ENCODE data around the gene GAPDH. TPM values are rescaled to one million over a fixed set of nuclear protein-coding genes. Genes with fewer than 3 reads are reported as not detected.

GAPDH gene
- total RNA-seq, 1 donor from 2014 or later, result 2,078 TPM

GRCh38 chr12:6541371-6542165, 7.3 kb downstream of the GAPDH start:
- no peaks in the 10 kb centered on the region for H3K27me3 Mint-ChIP-seq (ENCODE audit: low read depth)
- no peak for DNase-seq (ENCODE audit: low spot score in 2 of 2, unreplicated experiment in 2 of 2)
- peak overlapping the region; percentile 80 for H3K27ac Mint-ChIP-seq
- TF ChIP-seq, protein P1, sequence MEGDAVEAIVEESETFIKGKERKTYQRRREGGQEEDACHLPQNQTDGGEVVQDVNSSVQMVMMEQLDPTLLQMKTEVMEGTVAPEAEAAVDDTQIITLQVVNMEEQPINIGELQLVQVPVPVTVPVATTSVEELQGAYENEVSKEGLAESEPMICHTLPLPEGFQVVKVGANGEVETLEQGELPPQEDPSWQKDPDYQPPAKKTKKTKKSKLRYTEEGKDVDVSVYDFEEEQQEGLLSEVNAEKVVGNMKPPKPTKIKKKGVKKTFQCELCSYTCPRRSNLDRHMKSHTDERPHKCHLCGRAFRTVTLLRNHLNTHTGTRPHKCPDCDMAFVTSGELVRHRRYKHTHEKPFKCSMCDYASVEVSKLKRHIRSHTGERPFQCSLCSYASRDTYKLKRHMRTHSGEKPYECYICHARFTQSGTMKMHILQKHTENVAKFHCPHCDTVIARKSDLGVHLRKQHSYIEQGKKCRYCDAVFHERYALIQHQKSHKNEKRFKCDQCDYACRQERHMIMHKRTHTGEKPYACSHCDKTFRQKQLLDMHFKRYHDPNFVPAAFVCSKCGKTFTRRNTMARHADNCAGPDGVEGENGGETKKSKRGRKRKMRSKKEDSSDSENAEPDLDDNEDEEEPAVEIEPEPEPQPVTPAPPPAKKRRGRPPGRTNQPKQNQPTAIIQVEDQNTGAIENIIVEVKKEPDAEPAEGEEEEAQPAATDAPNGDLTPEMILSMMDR (IDR thresholded peaks at IDR 0.05; ENCODE audit: unreplicated experiment), result no peak
- no peak overlapping the region for H3K4me3 Mint-ChIP-seq
- H3K36me3 Mint-ChIP-seq, result peaks cover 15% of the 10 kb centered on the region
- peaks cover 37% of the 10 kb centered on the region for H3K4me1 Mint-ChIP-seq
- H3K9me3 Mint-ChIP-seq, result no peaks in the 10 kb centered on the region

- no peak for DNase-seq (ENCODE audit: low spot score in 2 of 2, unreplicated experiment in 2 of 2)
These were observed 8.1 kb downstream of the GAPDH start for GRCh38 chr12:6542209-6543009.

DNA sequence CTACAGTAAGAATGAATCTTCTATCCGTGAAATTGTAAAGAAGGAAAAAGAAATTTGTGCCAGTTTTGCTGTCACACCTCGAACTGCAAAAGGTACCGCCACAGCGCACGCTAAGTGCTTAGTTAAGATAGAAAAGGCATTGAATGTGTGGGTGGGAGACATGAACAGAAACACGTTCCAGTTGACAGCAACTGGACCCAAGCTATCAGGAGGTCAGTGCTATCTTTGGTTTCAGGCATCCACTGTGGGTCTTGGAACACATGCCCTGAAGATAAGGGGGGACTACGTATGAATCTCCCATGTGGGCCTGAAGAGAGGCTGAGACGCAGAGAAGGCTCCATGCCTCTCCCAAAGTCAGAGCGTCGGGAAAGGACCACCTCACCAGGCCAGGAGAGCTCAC, 11.7 kb downstream of the GAPDH start:
- Mint-ChIP-seq H3K27me3 (ENCODE audit: low read depth) (no peaks in the 10 kb centered on the region), H3K36me3 (peaks cover 6% of the 10 kb centered on the region), H3K4me3 (no peak overlapping the region), H3K9me3 (no peaks in the 10 kb centered on the region), H3K4me1 (peaks cover 24% of the 10 kb centered on the region), H3K27ac (no peak overlapping the region)
- no peak for DNase-seq (ENCODE audit: low spot score in 2 of 2, unreplicated experiment in 2 of 2)
- TF ChIP-seq, protein P1 (IDR thresholded peaks at IDR 0.05; ENCODE audit: unreplicated experiment), result no peak

More at GRCh38 chr12:6542209-6543009, 8.1 kb downstream of the GAPDH start:
- H3K27me3 Mint-ChIP-seq (ENCODE audit: low read depth), result no peaks in the 10 kb centered on the region
- peaks cover 14% of the 10 kb centered on the region for H3K36me3 Mint-ChIP-seq
- peaks cover 31% of the 10 kb centered on the region for H3K4me1 Mint-ChIP-seq
- TF ChIP-seq, protein P1 (IDR thresholded peaks at IDR 0.05; ENCODE audit: unreplicated experiment), result no peak
- H3K4me3 Mint-ChIP-seq, result no peak overlapping the region
- peak overlapping the region; percentile 80 for H3K27ac Mint-ChIP-seq
- no peaks in the 10 kb centered on the region for H3K9me3 Mint-ChIP-seq

- H3K27ac Mint-ChIP-seq, result peak overlapping the region; percentile 90
These were observed 13.2 kb downstream of the GAPDH start for GRCh38 chr12:6547566-6547965.

DNA sequence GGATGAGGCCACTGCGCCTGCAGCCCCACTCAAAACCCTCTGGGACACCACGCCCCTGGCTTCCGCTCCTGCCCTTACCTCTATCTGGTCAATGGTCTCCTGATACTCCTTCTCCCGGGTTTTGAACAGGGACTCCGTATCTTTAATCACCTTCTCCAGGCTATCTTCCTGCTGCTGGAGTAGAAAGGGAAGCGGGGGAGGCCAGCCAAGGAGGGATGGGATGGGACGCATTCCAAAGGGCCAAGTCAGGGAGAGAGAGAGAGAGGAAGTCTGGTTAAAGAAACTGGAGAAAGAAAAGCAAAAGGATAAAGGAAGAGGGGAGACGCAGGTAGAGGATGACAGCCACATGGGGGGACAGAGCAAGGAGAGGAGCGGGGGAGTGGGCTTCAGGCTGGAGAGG, 13.7 kb downstream of the GAPDH start:
- Mint-ChIP-seq H3K4me1 (peaks cover 29% of the 10 kb centered on the region), H3K4me3 (no peak overlapping the region), H3K36me3 (peaks cover 6% of the 10 kb centered on the region), H3K27me3 (ENCODE audit: low read depth) (no peaks in the 10 kb centered on the region), H3K27ac (peak overlapping the region; percentile 90), H3K9me3 (no peaks in the 10 kb centered on the region)
- TF ChIP-seq, protein P1 (IDR thresholded peaks at IDR 0.05; ENCODE audit: unreplicated experiment), result no peak
- DNase-seq (ENCODE audit: low spot score in 2 of 2, unreplicated experiment in 2 of 2), result no peak

More at GRCh38 chr12:6547566-6547965, 13.2 kb downstream of the GAPDH start:
- peaks cover 25% of the 10 kb centered on the region for H3K4me1 Mint-ChIP-seq
- DNase-seq (ENCODE audit: low spot score in 2 of 2, unreplicated experiment in 2 of 2), result no peak
- TF ChIP-seq, protein P1 (IDR thresholded peaks at IDR 0.05; ENCODE audit: unreplicated experiment), result no peak
- H3K4me3 Mint-ChIP-seq, result no peak overlapping the region
- H3K9me3 Mint-ChIP-seq, result no peaks in the 10 kb centered on the region
- H3K36me3 Mint-ChIP-seq, result peaks cover 6% of the 10 kb centered on the region
- H3K27me3 Mint-ChIP-seq (ENCODE audit: low read depth), result no peaks in the 10 kb centered on the region

Data from mesothelial cell of epicardium (in vitro differentiated cells).